Dedifferentiated amniotic fluid mesenchymal stem cell (primary cell): Measurements from ENCODE around the gene CLDND1.
"Not testable (repeated sequence)": the region's sequence is repeated elsewhere in the genome, so short reads cannot be mapped to it uniquely, and the experiment has no call there.

Experiments used
- DNase-seq: peaks from one replicate; pipeline ENCODE4 v3.0.0-alpha.2; 2016; ENCODE audit errors: extremely low spot score

The CLDND1 gene

GRCh38 chr3:98522544-98523281, at the start of gene CLDND1:
Gene CLDND1 (minus strand): TSS chr3:98522902. CDS start chr3:98521424, 1,478 bp downstream.
- DNase-seq: peak; percentile 97

DNA sequence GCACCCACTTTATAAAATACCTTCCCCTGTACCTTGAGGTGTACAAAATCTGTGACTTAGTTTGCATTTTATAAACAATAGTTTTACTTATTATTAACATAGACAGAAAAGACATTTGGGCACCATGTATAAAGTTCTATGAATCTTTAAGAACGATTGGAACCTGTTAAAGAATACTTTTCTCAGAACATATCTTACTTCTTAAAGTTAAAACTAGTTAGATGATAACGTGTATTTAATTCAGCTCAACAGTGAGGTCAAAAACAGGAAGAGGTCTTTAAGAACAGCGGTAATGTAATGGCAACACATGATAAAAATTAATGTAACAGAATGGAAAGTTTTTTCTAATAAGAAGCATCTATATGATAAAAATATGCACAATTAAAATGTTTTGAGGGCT, 45.7 kb upstream of the CLDND1 start:
- DNase-seq: no peak

GRCh38 chr3:98567666-98568270, 45.1 kb upstream of the CLDND1 start:
- DNase-seq: no peak

DNA sequence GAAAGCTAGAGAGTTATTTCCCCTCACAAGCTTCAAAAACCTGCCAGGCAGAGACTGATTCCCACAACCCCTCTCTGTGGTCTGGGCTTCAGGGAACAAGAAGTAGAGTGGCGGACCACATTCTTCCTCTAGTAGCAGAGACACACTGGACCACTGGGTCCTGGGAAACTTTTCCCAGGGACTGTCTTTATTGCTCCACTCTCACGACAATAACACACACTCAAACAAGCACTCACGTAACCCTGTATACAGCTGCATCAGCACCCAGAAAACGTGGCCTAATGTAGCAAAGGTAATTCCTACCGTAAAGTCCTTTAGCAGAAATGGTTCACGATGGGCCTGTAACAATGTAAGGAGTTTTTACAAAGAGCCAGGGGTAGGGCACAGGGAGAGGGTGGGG, 43.1 kb upstream of the CLDND1 start:
- DNase-seq: no peak

DNA sequence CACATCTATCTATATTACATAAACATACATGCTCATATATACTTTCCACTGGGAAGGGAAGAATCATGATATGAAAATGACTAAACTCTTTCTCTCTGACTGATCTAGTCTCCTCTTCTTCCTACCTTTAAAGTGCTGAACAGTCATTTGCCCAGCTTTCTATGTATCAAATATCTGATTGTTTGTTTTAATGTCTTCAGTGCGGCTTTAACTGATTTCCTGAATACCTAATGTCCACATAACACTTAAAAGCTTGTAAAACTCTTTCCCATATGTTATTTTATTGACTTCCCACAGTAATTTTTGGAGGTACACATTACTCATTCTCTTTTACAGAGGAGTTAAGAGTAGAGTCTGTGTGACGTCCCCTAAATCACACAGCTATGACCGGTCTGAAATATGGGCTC, 42.5 kb upstream of the CLDND1 start:
- DNase-seq: no peak

DNA sequence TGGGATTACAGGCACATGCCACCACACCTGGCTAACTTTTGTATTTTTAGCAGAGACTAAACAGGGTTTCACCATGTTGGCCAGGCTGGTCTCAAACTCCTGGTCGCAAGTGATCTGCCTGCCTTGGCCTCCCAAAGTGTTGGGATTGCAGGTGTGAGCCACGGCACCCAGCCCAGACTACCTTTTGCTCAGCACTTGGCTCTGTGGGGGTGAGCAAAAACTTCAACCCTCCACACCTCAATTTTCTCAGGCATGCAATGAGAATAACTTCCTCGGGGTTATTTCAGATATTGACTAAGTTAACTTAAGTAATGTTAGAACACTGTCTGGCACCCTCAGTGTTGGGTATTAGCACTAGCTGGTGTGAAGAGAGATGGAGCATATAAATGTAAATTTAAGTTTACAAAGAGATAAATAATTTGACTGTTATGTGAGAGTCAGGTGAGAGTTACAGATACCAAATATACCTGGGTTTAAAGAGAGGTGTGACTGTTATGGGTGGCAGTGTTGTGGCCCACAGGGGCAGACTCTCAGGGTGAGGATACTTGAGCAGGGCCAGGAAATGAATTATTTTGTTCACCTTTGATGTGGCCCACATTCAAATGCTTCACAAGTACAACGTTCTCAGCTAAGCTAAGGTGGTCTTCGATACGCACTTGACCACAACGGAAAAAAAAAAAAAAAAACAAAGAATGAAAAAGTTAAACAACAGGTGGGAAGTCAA, 41.7 kb upstream of the CLDND1 start:
- no peak for DNase-seq

- DNase-seq: no peak
Observed at GRCh38 chr3:98563661-98564281, 41.1 kb upstream of the CLDND1 start.

DNA sequence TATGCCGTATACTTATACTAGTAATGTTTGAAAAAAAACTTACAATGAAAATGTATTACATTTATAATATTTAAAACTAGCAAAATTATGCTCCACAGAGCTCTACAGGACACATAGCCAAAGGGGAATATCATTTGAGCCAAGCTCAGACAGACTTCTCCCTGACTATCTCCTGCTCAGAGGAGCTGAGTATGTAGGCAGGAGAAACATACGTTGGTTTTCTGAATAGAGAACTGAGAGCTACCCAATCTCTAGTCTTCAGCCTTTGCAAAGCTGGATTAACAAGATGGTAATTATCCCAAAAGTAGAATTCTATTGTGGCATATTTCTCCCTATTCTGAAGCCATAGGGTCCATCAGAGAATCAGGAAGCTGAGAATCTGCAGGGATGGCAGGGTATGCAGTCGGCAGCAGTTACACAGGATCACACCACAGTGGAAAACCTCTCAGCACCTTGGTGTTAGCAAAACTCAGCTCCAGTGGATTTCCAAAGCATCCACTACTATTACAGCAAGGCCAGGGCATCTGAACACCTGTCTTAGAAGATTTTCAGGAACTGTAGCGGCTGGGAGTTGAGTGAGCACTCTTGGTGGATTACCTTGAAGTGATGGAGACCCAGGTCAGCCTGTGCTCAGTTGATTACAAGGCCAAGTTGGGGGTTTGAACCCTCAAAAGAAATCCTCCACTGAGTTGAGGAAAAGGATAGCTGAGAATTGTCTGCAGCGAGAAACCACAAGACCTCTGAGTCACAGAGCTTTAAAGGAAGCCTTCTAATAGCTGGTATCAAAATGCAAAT, 39.2 kb upstream of the CLDND1 start:
- DNase-seq: no peak

- no peak for DNase-seq
Observed at GRCh38 chr3:98560911-98561310, 38.2 kb upstream of the CLDND1 start.

GRCh38 chr3:98559769-98560168, 37.1 kb upstream of the CLDND1 start:
- DNase-seq: not testable (repeated sequence)

DNA sequence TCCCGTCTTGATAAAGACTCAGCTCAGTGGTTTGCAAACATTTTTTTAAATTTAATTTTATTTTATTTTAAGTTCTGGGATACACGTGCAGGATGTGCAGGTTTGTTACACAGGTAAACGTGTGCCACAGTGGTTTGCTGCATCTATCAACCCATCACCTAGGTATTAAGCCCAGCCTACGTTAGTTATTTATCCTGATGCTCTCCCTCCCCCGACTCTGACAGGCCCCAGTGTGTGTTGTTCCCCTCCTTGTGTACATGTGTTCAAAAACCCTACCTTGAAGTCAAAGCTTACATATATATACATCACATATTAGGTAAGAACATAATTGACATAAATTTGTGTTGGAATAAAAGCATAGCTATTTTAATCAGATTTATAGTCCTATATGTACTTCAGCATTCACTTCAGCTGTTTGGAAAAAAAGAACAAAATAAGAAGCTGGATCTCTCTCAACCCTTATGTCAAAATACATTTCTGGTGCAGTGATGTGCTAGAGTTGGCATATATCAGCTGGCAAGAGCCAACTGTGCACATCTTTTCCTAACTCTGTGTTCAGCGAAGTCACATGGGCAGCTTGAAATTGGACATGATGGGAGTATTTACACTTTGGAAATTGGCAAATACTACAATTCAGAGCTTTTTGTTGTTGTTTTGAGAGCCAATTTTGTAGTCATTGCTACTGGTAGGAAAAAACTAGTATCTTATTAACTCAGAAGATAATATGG, 35.6 kb upstream of the CLDND1 start:
- no peak for DNase-seq

DNA sequence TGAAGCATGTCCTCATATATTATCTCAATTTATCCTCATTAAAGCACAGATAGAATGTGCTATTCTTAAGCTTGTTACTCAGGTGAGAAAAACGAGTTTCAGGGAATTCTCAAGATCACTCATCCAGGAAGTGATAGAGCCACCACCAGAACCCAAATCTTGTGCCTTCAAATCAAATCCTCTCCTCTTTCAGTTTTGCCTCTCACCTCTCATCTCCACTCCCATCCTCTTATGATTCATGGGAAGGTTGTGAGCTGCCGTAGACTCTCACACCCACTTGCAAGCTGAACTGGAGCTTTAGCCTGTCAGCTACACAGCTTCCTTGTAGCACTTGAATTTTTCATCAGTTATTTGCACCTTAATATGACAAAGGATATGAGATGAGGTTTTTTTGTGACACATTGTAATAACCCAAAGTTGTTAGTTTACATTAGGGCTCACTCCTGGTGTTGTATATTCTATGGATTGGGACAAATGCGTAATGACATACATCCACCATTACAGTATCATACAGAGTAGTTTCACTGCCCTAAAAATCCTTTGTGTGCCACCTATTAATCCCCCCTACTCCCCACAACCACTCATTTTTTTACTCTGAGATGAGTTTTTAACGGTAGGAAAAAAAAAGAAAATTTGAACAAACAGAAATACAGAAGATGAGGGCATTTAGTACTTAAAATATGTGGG, 34.8 kb upstream of the CLDND1 start:
- DNase-seq: no peak

DNA sequence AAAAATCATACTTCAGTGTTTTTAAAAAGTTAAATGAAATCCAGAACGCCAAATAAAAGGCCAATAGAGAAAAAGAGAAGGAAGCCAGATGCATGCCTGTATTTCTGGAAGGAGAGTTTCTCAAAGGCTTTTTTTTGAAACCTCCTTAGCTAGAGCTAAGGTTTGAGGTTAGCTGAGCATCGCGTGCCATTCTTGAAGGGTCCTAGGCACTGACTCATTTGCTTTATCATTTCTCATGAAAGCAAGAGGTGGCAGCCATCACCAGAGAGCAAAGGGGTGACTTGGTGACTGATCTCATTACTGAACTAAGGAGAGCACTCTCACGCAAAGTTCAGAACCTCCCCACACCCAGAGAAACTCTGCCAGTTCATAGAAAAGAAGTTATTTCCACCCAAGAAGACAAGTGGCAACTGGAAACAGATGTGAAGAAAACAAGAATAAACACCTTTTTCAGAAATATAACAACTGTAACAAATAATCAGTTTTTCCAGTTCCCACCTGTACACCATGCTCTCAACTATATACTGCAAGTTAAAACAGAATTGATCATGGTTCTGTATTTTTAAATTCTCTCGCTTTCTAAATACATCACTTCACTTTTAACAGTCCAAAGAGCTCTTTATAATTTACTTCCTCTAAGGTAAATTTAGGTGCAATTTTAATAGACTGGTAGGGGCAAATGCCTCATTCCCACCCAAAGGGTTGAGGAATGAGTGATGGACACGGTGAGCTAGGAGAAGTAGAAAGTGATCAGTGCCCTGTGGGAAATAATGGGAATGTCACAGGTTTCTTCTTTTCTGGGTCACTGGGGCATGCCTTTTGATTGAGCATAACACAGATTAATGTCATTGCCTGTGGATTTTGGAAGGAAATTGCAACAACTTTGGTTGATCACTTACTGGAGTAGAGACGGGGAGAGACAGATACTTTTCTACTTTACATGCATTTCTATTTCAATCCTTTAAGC, 33.7 kb upstream of the CLDND1 start:
- DNase-seq: no peak

GRCh38 chr3:98555025-98555379, 32.3 kb upstream of the CLDND1 start:
- no peak for DNase-seq

GRCh38 chr3:98554580-98554979, 31.9 kb upstream of the CLDND1 start:
- no peak for DNase-seq

DNA sequence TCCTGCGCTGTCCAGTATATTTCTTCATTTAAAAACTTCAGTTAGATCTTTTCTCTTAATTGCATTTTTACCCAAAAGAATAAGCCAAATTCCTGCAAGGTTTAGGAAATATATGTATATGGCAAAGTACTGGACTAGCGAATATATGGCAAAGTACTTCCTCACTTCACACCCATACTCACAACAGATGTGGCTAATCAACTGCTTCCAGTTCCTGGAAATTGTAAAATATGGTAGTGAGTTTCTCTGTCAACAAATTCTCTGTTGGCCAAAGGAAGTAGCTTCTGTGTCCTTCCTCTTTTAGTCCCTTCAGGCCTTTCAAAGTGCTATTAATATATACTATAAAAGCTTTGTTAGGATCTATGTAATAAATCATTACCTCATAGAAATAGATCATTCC, 31.1 kb upstream of the CLDND1 start:
- DNase-seq: no peak

- no peak for DNase-seq
Observed at GRCh38 chr3:98553021-98553563, 30.4 kb upstream of the CLDND1 start.

DNA sequence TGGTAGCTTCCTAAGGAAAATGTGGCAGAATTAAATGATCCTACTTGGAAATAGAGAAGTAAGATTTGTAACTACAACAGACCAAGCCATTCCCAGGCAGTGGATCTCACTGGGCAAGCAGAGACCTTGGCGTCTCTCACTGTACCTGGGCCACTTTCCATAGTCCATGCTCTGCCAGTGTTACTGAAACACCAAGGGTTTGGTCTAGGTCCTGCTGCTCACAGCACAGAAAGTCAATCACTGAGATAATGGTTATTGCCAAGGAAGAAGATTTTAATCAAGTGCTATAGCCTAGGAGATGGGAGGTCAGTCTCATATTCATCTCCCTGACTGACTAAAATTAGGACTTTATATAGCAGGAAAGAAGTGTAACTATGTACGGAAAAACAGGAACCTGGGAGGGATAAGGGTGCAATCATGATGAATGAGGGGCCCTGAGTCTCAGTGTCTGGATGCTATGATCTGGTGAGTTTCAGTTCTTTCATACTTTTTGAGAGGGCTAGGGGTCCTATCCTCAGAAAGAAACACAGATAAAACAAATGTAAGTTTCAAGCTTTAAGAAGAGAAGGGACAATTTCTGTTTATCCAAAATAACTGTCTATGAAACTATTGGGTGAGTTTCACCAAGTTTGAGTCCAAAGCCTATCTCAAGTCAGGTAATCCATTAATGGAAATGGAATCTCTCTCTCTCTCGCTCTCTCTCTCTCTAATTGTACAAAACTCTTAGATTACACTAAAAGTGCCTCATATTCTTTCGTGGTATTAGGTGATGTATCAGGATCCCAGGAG, 29.7 kb upstream of the CLDND1 start:
- DNase-seq: no peak
